Measurements from ENCODE around the gene LIPC. TPM values are rescaled to one million over a fixed set of nuclear protein-coding genes. Genes with fewer than 3 reads are reported as not detected.

The LIPC gene
- total RNA-seq, 1 experiment from 2014 or later: not detected

- Mint-ChIP-seq H3K36me3 (no peaks in the 10 kb centered on the region), H3K4me1 (peaks cover 16% of the 10 kb centered on the region), H3K27me3 (ENCODE audit: low read depth) (no peaks in the 10 kb centered on the region), H3K27ac (no peak overlapping the region), H3K9me3 (no peaks in the 10 kb centered on the region), H3K4me3 (no peak overlapping the region)
- ATAC-seq (no peak), DNase-seq (ENCODE audit: low spot score) (no peak)
- ChIA-PET CTCF (no interaction called here), POLR2A (no interaction called here)
- TF ChIP-seq FOXK1 (CRISPR knock-in tag; IDR thresholded peaks at IDR 0.05): no peak
- TF ChIP-seq, protein P1, sequence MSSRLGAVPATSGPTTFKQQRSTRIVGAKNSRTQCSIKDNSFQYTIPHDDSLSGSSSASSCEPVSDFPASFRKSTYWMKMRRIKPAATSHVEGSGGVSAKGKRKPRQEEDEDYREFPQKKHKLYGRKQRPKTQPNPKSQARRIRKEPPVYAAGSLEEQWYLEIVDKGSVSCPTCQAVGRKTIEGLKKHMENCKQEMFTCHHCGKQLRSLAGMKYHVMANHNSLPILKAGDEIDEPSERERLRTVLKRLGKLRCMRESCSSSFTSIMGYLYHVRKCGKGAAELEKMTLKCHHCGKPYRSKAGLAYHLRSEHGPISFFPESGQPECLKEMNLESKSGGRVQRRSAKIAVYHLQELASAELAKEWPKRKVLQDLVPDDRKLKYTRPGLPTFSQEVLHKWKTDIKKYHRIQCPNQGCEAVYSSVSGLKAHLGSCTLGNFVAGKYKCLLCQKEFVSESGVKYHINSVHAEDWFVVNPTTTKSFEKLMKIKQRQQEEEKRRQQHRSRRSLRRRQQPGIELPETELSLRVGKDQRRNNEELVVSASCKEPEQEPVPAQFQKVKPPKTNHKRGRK (CRISPR knock-in tag; IDR thresholded peaks at IDR 0.05; ENCODE audit: borderline replicate concordance): no peak
- TF ChIP-seq, protein P2, sequence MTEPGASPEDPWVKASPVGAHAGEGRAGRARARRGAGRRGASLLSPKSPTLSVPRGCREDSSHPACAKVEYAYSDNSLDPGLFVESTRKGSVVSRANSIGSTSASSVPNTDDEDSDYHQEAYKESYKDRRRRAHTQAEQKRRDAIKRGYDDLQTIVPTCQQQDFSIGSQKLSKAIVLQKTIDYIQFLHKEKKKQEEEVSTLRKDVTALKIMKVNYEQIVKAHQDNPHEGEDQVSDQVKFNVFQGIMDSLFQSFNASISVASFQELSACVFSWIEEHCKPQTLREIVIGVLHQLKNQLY (CRISPR knock-in tag; IDR thresholded peaks at IDR 0.05): no peak
- no peak for TF ChIP-seq NFE2L1 (CRISPR knock-in tag; IDR thresholded peaks at IDR 0.05)
- TF ChIP-seq IRF2 (CRISPR knock-in tag; IDR thresholded peaks at IDR 0.05; ENCODE audit: borderline replicate concordance, low read depth): no peak
- no peak for TF ChIP-seq ETV6 (CRISPR knock-in tag; IDR thresholded peaks at IDR 0.05)
- TF ChIP-seq RORB (CRISPR knock-in tag; IDR thresholded peaks at IDR 0.05): no peak
- no peak for TF ChIP-seq ELF4 (CRISPR knock-in tag; IDR thresholded peaks at IDR 0.05; ENCODE audit: low read depth)
- TF ChIP-seq CBFB (CRISPR knock-in tag; IDR thresholded peaks at IDR 0.05; ENCODE audit: low read depth): no peak
- TF ChIP-seq NFATC4 (CRISPR knock-in tag; IDR thresholded peaks at IDR 0.05): no peak
- no peak for TF ChIP-seq PREB (CRISPR knock-in tag; IDR thresholded peaks at IDR 0.05; ENCODE audit: borderline replicate concordance)
- no peak for TF ChIP-seq ZSCAN18 (CRISPR knock-in tag; IDR thresholded peaks at IDR 0.05)
- TF ChIP-seq E2F5 (CRISPR knock-in tag; IDR thresholded peaks at IDR 0.05): no peak
- no peak for TF ChIP-seq ZNF532 (CRISPR knock-in tag; IDR thresholded peaks at IDR 0.05; ENCODE audit: borderline replicate concordance)
- TF ChIP-seq ZNF317 (CRISPR knock-in tag; IDR thresholded peaks at IDR 0.05; ENCODE audit: borderline replicate concordance, low read depth): no peak
- no peak for TF ChIP-seq NR1H2 (CRISPR knock-in tag; IDR thresholded peaks at IDR 0.05)
- no peak for TF ChIP-seq ZNF671 (CRISPR knock-in tag; IDR thresholded peaks at IDR 0.05)
Measured at GRCh38 chr15:58474741-58475323, 43.0 kb downstream of the LIPC start.
